C4-2B (cell line): ENCODE data around the gene LMBR1.

Experiments
- CTCF ChIP-seq: fragments of 450-650 bp; conservative IDR thresholded peaks from 2 replicates; pipeline ENCODE4 v1.5.1; 2017; ENCODE audit warnings: mild to moderate bottlenecking
- ZFX ChIP-seq: fragments of 450-650 bp; IDR thresholded peaks from 2 replicates; pipeline ENCODE4 v1.6.1; 2017

- no peak for TF ChIP-seq CTCF
- no peak for TF ChIP-seq ZFX
Observed at GRCh38 chr7:156790264-156790663, 102.7 kb downstream of the LMBR1 start.
